HFFc6 (cell line): ENCODE data around the gene ODR4. TPM values are rescaled to one million over a fixed set of nuclear protein-coding genes. Genes with fewer than 3 reads are reported as not detected.
"Not testable (repeated sequence)": the region's sequence is repeated elsewhere in the genome, so short reads cannot be mapped to it uniquely, and the experiment has no call there.

Experiments used
- DNase-seq: peaks from one replicate; pipeline ENCODE4 v3.0.0-alpha.2; 2018
- H3K27ac Mint-ChIP-seq: 2 replicates; pipeline ENCODE4 v1.8.0; 2020; ENCODE audit warnings: mild to moderate bottlenecking, mixed read lengths
- H3K27me3 Mint-ChIP-seq: 2 replicates; pipeline ENCODE4 v1.8.0; 2021; ENCODE audit warnings: mild to moderate bottlenecking, moderate library complexity, mixed read lengths; ENCODE audit not compliant: insufficient read depth
- H3K36me3 Mint-ChIP-seq: 2 replicates; pipeline ENCODE4 v1.8.0; 2021; ENCODE audit warnings: low read depth, mixed read lengths
- H3K4me1 Mint-ChIP-seq: 2 replicates; pipeline ENCODE4 v1.8.0; 2020; ENCODE audit warnings: low read depth, mixed read lengths
- H3K4me3 Mint-ChIP-seq: 2 replicates; pipeline ENCODE4 v1.8.0; 2020; ENCODE audit warnings: mild to moderate bottlenecking, moderate library complexity, mixed read lengths
- H3K9me3 Mint-ChIP-seq: 2 replicates; pipeline ENCODE4 v1.8.0; 2020; ENCODE audit warnings: mild to moderate bottlenecking, mixed read lengths
- CTCF ChIP-seq: fragments of 200-600 bp; sonication (generic); IDR thresholded peaks from 2 replicates; pipeline ENCODE4 v1.5.0; 2021; ENCODE audit warnings: antibody characterized with exemption, mild to moderate bottlenecking
- total RNA-seq, 6 experiments: library from RNA; stranded (reverse); fragmentation: NEBNext Ultra II Directional; extraction: Animal tissue kit (Norgen Biotek cat#: 25700); gene quantifications; 2 replicates in 1 of 6; 3 replicates in 5 of 6; pipeline ENCODE4 v1.2.3, GENCODE V29; 2021

The ODR4 gene
- total RNA-seq, 6 experiments from 2014 or later: 10.1 to 15.9 (median 13.1) TPM

GRCh38 chr1:186390925-186391324 is 15.3 kb downstream of the ODR4 start:
- Mint-ChIP-seq H3K27ac (no peak overlapping the region), H3K36me3 (peaks cover 28% of the 10 kb centered on the region), H3K4me1 (peaks cover 16% of the 10 kb centered on the region), H3K9me3 (no peaks in the 10 kb centered on the region), H3K4me3 (no peak overlapping the region), H3K27me3 (no peaks in the 10 kb centered on the region)
- DNase-seq: no peak
- no peak for TF ChIP-seq CTCF

GRCh38 chr1:186391841-186392240 is 16.2 kb downstream of the ODR4 start:
- no peak overlapping the region for H3K27ac Mint-ChIP-seq
- H3K36me3 Mint-ChIP-seq: peaks cover 28% of the 10 kb centered on the region
- no peaks in the 10 kb centered on the region for H3K9me3 Mint-ChIP-seq
- no peak overlapping the region for H3K4me3 Mint-ChIP-seq
- H3K4me1 Mint-ChIP-seq: peaks cover 16% of the 10 kb centered on the region
- DNase-seq: no peak
- no peaks in the 10 kb centered on the region for H3K27me3 Mint-ChIP-seq
- TF ChIP-seq CTCF: no peak

GRCh38 chr1:186392711-186393110 is 17.1 kb downstream of the ODR4 start:
- H3K27ac Mint-ChIP-seq: peak overlapping the region; percentile 67
- H3K4me3 Mint-ChIP-seq: not testable (repeated sequence)

GRCh38 chr1:186401446-186401845 is 25.8 kb downstream of the ODR4 start:
- not testable (repeated sequence) for DNase-seq, H3K9me3 Mint-ChIP-seq, H3K4me3 Mint-ChIP-seq, H3K27me3 Mint-ChIP-seq, H3K36me3 Mint-ChIP-seq
- Mint-ChIP-seq H3K27ac (peak overlapping the region; percentile 16), H3K4me1 (peaks cover 16% of the 10 kb centered on the region)

More at GRCh38 chr1:186392711-186393110, 17.1 kb downstream of the ODR4 start:
- Mint-ChIP-seq H3K36me3 (peaks cover 28% of the 10 kb centered on the region), H3K4me1 (peaks cover 16% of the 10 kb centered on the region)
- H3K27me3 Mint-ChIP-seq, DNase-seq, H3K9me3 Mint-ChIP-seq: not testable (repeated sequence)

- TF ChIP-seq CTCF: no peak
- Mint-ChIP-seq H3K4me3 (no peak overlapping the region), H3K27me3 (no peaks in the 10 kb centered on the region), H3K36me3 (no peaks in the 10 kb centered on the region; the same call in 1 of the 2 replicates), H3K27ac (no peak overlapping the region), H3K4me1 (peaks cover 16% of the 10 kb centered on the region), H3K9me3 (no peaks in the 10 kb centered on the region)
- DNase-seq: no peak
Observed at GRCh38 chr1:186403632-186404031, 28.0 kb downstream of the ODR4 start.

GRCh38 chr1:186404454-186405051 is 28.9 kb downstream of the ODR4 start:
- Mint-ChIP-seq H3K4me1 (peaks cover 16% of the 10 kb centered on the region), H3K4me3 (no peak overlapping the region), H3K9me3 (no peaks in the 10 kb centered on the region), H3K27ac (peak overlapping the region; percentile 57; the same call in 1 of the 2 replicates), H3K27me3 (no peaks in the 10 kb centered on the region), H3K36me3 (no peaks in the 10 kb centered on the region; the same call in 1 of the 2 replicates)
- peak; percentile 66 for DNase-seq
- peak; percentile 90 for TF ChIP-seq CTCF
